Measurements from ENCODE around the gene MCEE.

DNA sequence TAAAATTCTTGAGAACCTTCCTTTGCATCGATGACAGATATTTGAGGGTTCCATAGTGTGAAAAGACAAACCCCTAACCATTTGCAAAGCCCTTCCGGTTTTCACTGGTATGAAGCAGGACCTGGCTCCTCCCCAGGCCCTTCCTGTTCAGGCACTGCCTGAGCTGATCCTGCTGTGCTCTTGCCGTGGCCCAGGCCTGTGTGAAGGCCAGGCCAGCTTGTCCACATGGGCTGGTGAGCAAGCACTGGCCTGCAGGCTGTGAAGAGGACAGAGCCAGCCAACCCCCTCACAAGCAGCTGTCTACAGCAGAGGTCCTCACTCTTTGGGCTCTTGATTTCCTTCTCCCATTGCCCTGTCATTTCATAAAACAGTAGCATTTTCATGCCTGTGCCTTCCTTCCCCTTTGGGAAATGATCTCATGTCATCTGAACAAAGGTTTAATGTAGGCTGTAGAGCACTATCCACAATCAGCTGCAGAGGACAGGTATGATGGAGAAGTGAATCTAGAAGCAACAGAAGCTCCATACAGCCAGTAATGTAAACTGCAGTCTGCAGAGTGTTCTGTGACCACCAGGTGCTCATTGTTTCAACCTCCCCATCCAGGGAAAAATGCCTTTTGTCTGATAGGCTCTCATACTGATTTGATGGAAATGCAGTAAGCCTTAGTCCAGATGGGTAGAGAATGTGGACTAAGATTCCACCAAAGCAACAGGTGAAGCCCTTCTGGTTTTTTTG lies 20.2 kb upstream of the MCEE start:
- TF ChIP-seq, protein P1, sequence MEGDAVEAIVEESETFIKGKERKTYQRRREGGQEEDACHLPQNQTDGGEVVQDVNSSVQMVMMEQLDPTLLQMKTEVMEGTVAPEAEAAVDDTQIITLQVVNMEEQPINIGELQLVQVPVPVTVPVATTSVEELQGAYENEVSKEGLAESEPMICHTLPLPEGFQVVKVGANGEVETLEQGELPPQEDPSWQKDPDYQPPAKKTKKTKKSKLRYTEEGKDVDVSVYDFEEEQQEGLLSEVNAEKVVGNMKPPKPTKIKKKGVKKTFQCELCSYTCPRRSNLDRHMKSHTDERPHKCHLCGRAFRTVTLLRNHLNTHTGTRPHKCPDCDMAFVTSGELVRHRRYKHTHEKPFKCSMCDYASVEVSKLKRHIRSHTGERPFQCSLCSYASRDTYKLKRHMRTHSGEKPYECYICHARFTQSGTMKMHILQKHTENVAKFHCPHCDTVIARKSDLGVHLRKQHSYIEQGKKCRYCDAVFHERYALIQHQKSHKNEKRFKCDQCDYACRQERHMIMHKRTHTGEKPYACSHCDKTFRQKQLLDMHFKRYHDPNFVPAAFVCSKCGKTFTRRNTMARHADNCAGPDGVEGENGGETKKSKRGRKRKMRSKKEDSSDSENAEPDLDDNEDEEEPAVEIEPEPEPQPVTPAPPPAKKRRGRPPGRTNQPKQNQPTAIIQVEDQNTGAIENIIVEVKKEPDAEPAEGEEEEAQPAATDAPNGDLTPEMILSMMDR (conservative IDR thresholded peaks at IDR 0.05; ENCODE audit: low read depth, low read length), result no peak
- no peak for TF ChIP-seq EZH2 (IDR thresholded peaks at IDR 0.05; ENCODE audit: borderline replicate concordance, low read depth, low read length, poor library complexity, severe bottlenecking)
